Memory B cell (primary cell): ENCODE measurements around the gene STAT2.
"Not testable (repeated sequence)": the region's sequence is repeated elsewhere in the genome, so short reads cannot be mapped to it uniquely, and the experiment has no call there.

Experiments used
- ATAC-seq: fragments of 150-1000 bp; cut with Tn5 transposase; 2 replicates; pipeline ENCODE4 v1.10.0; 2021; ENCODE audit warnings: low read depth, mild to moderate bottlenecking, moderate library complexity
- DNase-seq, 2 donors: peaks; one replicate each; pipeline ENCODE4 v3.0.0; 2022; ENCODE audit warnings: low spot score in 2 of 2
- H3K27ac Mint-ChIP-seq: one replicate; pipeline ENCODE4 v1.8.0; 2022; ENCODE audit warnings: mild to moderate bottlenecking, moderate library complexity, mixed read lengths
- H3K27me3 Mint-ChIP-seq: one replicate; pipeline ENCODE4 v1.8.0; 2022; ENCODE audit warnings: mixed read lengths
- H3K36me3 Mint-ChIP-seq: one replicate; pipeline ENCODE4 v1.8.0; 2022; ENCODE audit warnings: mild to moderate bottlenecking, mixed read lengths
- H3K4me1 Mint-ChIP-seq: one replicate; pipeline ENCODE4 v1.8.0; 2022; ENCODE audit warnings: mixed read lengths
- H3K4me3 Mint-ChIP-seq: one replicate; pipeline ENCODE4 v1.8.0; 2022; ENCODE audit warnings: mild to moderate bottlenecking, moderate library complexity, mixed read lengths
- H3K9me3 Mint-ChIP-seq: one replicate; pipeline ENCODE4 v1.8.0; 2022; ENCODE audit warnings: mixed read lengths

STAT2 gene

DNA sequence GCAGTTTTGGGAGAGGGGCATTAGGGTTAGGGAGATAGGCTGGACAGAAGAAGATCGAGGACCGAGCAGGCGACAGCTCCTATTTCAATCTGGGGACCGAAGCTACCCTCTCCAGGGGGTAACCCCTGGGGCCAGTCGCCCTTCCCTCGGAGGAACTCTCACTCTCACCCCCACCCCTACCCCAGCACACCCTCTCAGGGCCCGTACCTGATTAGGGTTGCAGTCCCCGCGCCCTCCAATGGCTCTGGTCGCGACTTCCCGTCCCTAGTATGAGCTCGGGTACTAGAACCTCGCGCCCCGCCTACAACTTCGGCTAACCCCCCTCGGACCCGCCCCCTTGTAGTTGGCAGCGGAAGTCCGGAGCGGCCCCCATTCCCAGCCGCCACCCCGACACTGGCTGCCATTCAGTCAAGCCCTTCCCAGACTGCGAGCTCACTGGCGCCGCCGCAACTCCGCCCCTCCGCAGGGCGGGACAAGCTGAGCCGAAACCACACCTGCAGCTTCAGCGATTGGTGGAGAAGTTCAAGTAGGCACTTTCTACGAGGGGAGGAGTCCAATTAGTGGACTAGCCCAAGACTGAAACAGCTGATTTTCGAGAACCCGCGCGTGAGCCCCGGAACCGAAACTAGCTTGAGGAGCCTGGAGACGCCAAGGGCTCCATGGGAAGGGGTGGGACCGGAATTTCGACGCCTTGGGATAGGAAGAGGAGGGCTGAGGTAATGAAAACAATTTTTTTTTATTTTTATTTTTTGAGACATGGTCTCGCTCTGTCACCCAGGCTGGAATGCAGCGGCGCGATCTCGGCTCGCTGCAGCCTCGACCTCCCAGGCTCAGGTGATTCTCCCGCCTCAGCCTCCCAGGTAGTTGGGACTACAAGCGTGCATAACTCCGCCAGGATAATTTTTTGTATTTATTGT is at the start of gene STAT2:
Gene STAT2, minus strand, starts transcription at position 257 of the 917 bp plus-strand sequence. CDS start 3,536 bp downstream, outside the sequence.
- Mint-ChIP-seq H3K27ac (peak within 1 kb of the TSS; percentile 82), H3K4me3 (peak within 1 kb of the TSS; percentile 96), H3K36me3 (peaks cover 8% of the 10 kb centered on the region), H3K4me1 (peaks cover 22% of the 10 kb centered on the region), H3K27me3 (no peaks in the 10 kb centered on the region), H3K9me3 (no peaks in the 10 kb centered on the region)
- ATAC-seq (peak; percentile 93), DNase-seq (peak; percentile 92 to 99)

- Mint-ChIP-seq H3K9me3 (no peaks in the 10 kb centered on the region), H3K4me3 (no peak overlapping the region), H3K4me1 (no peaks in the 10 kb centered on the region), H3K36me3 (no peaks in the 10 kb centered on the region), H3K27ac (no peak overlapping the region), H3K27me3 (no peaks in the 10 kb centered on the region)
- ATAC-seq = no peak
- DNase-seq = no peak
These were observed 49.0 kb upstream of the STAT2 start for GRCh38 chr12:56408799-56409417.

DNA sequence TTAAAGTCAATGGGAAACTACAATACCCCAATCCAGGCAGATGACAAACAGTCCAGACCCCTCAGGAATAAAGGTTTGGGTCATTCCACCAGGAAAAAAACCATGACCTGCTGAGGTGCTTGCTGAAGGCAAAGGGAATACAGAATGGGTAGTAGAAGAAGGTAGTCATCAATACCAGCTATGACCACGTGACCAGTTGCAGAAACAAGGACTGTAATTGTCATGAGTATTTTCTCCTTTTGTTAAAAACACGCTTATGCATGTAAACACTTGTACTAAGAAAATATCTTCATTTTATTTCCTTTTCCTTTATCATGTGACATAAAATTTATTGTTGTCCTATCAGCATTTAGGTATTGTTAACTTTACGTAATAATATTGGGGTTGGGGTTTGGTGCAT is 44.3 kb upstream of the STAT2 start:
- not testable (repeated sequence) for ATAC-seq, H3K27ac Mint-ChIP-seq, H3K4me3 Mint-ChIP-seq, H3K4me1 Mint-ChIP-seq, H3K27me3 Mint-ChIP-seq, DNase-seq, H3K9me3 Mint-ChIP-seq, H3K36me3 Mint-ChIP-seq

- H3K4me3 Mint-ChIP-seq, H3K4me1 Mint-ChIP-seq: not testable (repeated sequence)
These were observed 41.7 kb upstream of the STAT2 start for GRCh38 chr12:56401612-56402011.

GRCh38 chr12:56401125-56401524 is 41.2 kb upstream of the STAT2 start:
- H3K4me1 Mint-ChIP-seq, H3K27me3 Mint-ChIP-seq, H3K4me3 Mint-ChIP-seq, H3K27ac Mint-ChIP-seq, H3K9me3 Mint-ChIP-seq, H3K36me3 Mint-ChIP-seq, ATAC-seq, DNase-seq: not testable (repeated sequence)

More at GRCh38 chr12:56401612-56402011, 41.7 kb upstream of the STAT2 start:
- H3K9me3 Mint-ChIP-seq, H3K27me3 Mint-ChIP-seq, DNase-seq, ATAC-seq, H3K27ac Mint-ChIP-seq, H3K36me3 Mint-ChIP-seq: not testable (repeated sequence)

DNA sequence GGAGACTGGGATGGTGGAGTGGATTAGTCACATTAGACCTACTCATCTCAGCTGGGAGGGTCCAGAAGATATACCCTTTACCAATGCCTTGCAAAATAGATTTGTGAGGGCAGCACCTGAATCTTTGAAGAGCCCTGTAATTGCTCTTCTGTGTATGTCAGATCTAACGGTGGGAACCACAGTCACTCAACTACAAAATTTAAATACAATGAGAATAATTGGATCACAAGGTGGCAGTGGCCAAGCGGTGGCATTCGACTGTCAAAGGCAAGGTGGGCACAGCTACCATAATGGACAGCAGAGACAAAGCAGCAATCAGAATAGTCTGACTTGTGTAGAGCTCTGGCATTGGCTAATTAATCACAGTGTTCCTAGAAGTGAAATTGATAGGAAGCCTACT is 39.6 kb upstream of the STAT2 start:
- not testable (repeated sequence) for H3K27ac Mint-ChIP-seq, H3K9me3 Mint-ChIP-seq, DNase-seq, H3K4me1 Mint-ChIP-seq, H3K4me3 Mint-ChIP-seq, H3K27me3 Mint-ChIP-seq, ATAC-seq, H3K36me3 Mint-ChIP-seq

DNA sequence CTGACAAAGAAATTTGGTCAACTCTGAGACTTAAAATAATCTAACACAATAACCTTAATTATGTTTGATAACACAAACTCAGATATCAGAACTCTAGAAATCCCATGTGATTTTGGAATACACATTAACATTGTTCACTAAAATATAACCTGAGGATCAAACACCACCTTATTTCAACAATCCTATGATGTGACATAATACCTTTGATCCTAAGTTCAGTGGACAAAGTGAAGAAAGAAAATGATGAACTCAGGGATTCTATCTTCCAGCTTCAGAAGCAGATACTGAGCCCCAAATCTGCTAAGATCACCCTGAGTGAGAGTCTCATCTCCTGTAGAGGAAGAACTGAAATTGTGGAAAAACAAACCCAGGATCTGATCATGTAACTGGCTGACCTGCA is 38.4 kb upstream of the STAT2 start:
- Mint-ChIP-seq H3K27me3 (no peaks in the 10 kb centered on the region), H3K27ac (no peak overlapping the region), H3K4me3 (no peak overlapping the region), H3K4me1 (no peaks in the 10 kb centered on the region), H3K9me3 (peaks cover 6% of the 10 kb centered on the region), H3K36me3 (peaks cover 6% of the 10 kb centered on the region)
- no peak for ATAC-seq
- DNase-seq = no peak

- H3K36me3 Mint-ChIP-seq = no peaks in the 10 kb centered on the region
- H3K27ac Mint-ChIP-seq = no peak overlapping the region
- no peaks in the 10 kb centered on the region for H3K9me3 Mint-ChIP-seq
- no peaks in the 10 kb centered on the region for H3K27me3 Mint-ChIP-seq
- no peak overlapping the region for H3K4me3 Mint-ChIP-seq
- ATAC-seq = no peak
- DNase-seq = no peak
- no peaks in the 10 kb centered on the region for H3K4me1 Mint-ChIP-seq
These were observed 32.4 kb upstream of the STAT2 start for GRCh38 chr12:56392331-56392730.

GRCh38 chr12:56391721-56392120 is 31.8 kb upstream of the STAT2 start:
- ATAC-seq (no peak), DNase-seq (no peak)
- Mint-ChIP-seq H3K4me3 (no peak overlapping the region), H3K36me3 (no peaks in the 10 kb centered on the region), H3K27me3 (no peaks in the 10 kb centered on the region), H3K9me3 (no peaks in the 10 kb centered on the region), H3K27ac (no peak overlapping the region), H3K4me1 (no peaks in the 10 kb centered on the region)

- H3K4me3 Mint-ChIP-seq = no peak overlapping the region
- ATAC-seq (no peak), DNase-seq (no peak)
- no peaks in the 10 kb centered on the region for H3K27me3 Mint-ChIP-seq
- H3K27ac Mint-ChIP-seq = no peak overlapping the region
- no peaks in the 10 kb centered on the region for H3K4me1 Mint-ChIP-seq
- no peaks in the 10 kb centered on the region for H3K36me3 Mint-ChIP-seq
- H3K9me3 Mint-ChIP-seq = no peaks in the 10 kb centered on the region
These were observed 29.5 kb upstream of the STAT2 start for GRCh38 chr12:56389412-56389811.

GRCh38 chr12:56387152-56387736 is 27.3 kb upstream of the STAT2 start:
- Mint-ChIP-seq H3K4me1 (no peaks in the 10 kb centered on the region), H3K4me3 (no peak overlapping the region), H3K9me3 (no peaks in the 10 kb centered on the region), H3K27me3 (no peaks in the 10 kb centered on the region), H3K27ac (no peak overlapping the region), H3K36me3 (no peaks in the 10 kb centered on the region)
- ATAC-seq (no peak), DNase-seq (no peak)

- Mint-ChIP-seq H3K27ac (no peak overlapping the region), H3K4me3 (no peak overlapping the region), H3K9me3 (no peaks in the 10 kb centered on the region), H3K27me3 (no peaks in the 10 kb centered on the region), H3K36me3 (no peaks in the 10 kb centered on the region), H3K4me1 (no peaks in the 10 kb centered on the region)
- ATAC-seq (no peak), DNase-seq (no peak)
These were observed 26.0 kb upstream of the STAT2 start for GRCh38 chr12:56385873-56386272.

- no peaks in the 10 kb centered on the region for H3K27me3 Mint-ChIP-seq
These were observed 22.7 kb upstream of the STAT2 start for GRCh38 chr12:56382611-56383010.

DNA sequence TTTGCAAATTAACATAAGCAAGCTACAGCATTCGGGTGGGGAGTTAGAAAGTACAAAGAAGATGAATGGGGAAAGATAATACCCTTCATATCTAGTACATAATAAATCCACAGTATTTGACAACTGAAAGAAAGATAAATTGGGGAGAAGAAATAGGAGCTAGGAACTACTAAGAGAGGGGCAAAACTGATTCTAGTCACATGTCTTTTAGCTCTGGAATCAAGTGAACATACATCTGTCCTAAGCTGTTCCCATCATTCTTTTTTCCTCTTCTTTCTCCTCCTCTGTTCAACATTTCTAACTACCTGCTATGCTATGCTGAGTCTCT is 18.0 kb upstream of the STAT2 start:
- ATAC-seq = no peak

More at GRCh38 chr12:56382611-56383010, 22.7 kb upstream of the STAT2 start:
- no peak for DNase-seq
- Mint-ChIP-seq H3K27ac (no peak overlapping the region), H3K4me1 (peaks cover 4% of the 10 kb centered on the region), H3K4me3 (no peak overlapping the region), H3K9me3 (no peaks in the 10 kb centered on the region), H3K36me3 (no peaks in the 10 kb centered on the region)
- no peak for ATAC-seq

More for the DNA sequence above, 18.0 kb upstream of the STAT2 start:
- no peaks in the 10 kb centered on the region for H3K27me3 Mint-ChIP-seq
- no peak for DNase-seq
- peaks cover 3% of the 10 kb centered on the region for H3K36me3 Mint-ChIP-seq
- H3K4me3 Mint-ChIP-seq = no peak overlapping the region
- H3K27ac Mint-ChIP-seq = peak overlapping the region; percentile 47
- H3K9me3 Mint-ChIP-seq = peaks cover 4% of the 10 kb centered on the region
- peaks cover 27% of the 10 kb centered on the region for H3K4me1 Mint-ChIP-seq
